IMR-90 (cell line): ENCODE measurements around the gene SH3RF1.

Experiments used
- CEBPB ChIP-seq: IDR thresholded peaks from 2 replicates; pipeline ENCODE4 v1.6.1; 2012; ENCODE audit warnings: low read depth, low read length, improper control_type of control experiment
- FOS ChIP-seq: fragments of 150-350 bp; IDR thresholded peaks from 2 replicates; pipeline ENCODE4 v1.6.1; 2016; ENCODE audit warnings: low read depth, low read length
- MAFK ChIP-seq: IDR thresholded peaks from 2 replicates; pipeline ENCODE4 v1.6.1; 2012; ENCODE audit warnings: low read depth, low read length, improper control_type of control experiment
- MAZ ChIP-seq: IDR thresholded peaks from 2 replicates; pipeline ENCODE4 v1.6.1; 2012; ENCODE audit warnings: low read depth, mild to moderate bottlenecking, low read length, improper control_type of control experiment, moderate library complexity, borderline replicate concordance
- MXI1 ChIP-seq: IDR thresholded peaks from 2 replicates; pipeline ENCODE4 v1.6.1; 2012; ENCODE audit warnings: low read depth, mild to moderate bottlenecking, low read length, moderate library complexity, borderline replicate concordance
- NFE2L2 ChIP-seq: fragments of 150-350 bp; IDR thresholded peaks from 2 replicates; pipeline ENCODE4 v1.6.1; 2016; ENCODE audit warnings: low read depth, mild to moderate bottlenecking, low read length
- POLR2A ChIP-seq: IDR thresholded peaks from 2 replicates; pipeline ENCODE4 v1.6.1; 2012; ENCODE audit warnings: mild to moderate bottlenecking, low read depth, low read length
- RAD21 ChIP-seq: IDR thresholded peaks from 2 replicates; pipeline ENCODE4 v1.6.1; 2012; ENCODE audit warnings: low read length, improper control_type of control experiment
- RFX5 ChIP-seq: IDR thresholded peaks from 2 replicates; pipeline ENCODE4 v1.8.0; 2012; ENCODE audit warnings: low read depth, mild to moderate bottlenecking, low read length, moderate library complexity
- SMC3 ChIP-seq: fragments of 150-350 bp; IDR thresholded peaks from 2 replicates; pipeline ENCODE4 v1.6.1; 2016; ENCODE audit warnings: low read depth, mild to moderate bottlenecking, antibody characterized with exemption, low read length, moderate library complexity
- TF ChIP-seq, protein P1 (sequence below): conservative IDR thresholded peaks from 2 replicates; pipeline ENCODE4 v1.5.1; 2012; ENCODE audit warnings: mild to moderate bottlenecking, low read depth, low read length, improper control_type of control experiment
- TF ChIP-seq, protein P2 (sequence below): fragments of 150-350 bp; IDR thresholded peaks from 2 replicates; pipeline ENCODE4 v1.6.1; 2017; ENCODE audit warnings: mild to moderate bottlenecking, antibody characterized with exemption, low read length, low read depth
- TF ChIP-seq, protein P3 (sequence below): fragments of 150-350 bp; IDR thresholded peaks from 2 replicates; pipeline ENCODE4 v1.6.1; 2016; ENCODE audit warnings: low read depth, mild to moderate bottlenecking, low read length, moderate library complexity, borderline replicate concordance

DNA sequence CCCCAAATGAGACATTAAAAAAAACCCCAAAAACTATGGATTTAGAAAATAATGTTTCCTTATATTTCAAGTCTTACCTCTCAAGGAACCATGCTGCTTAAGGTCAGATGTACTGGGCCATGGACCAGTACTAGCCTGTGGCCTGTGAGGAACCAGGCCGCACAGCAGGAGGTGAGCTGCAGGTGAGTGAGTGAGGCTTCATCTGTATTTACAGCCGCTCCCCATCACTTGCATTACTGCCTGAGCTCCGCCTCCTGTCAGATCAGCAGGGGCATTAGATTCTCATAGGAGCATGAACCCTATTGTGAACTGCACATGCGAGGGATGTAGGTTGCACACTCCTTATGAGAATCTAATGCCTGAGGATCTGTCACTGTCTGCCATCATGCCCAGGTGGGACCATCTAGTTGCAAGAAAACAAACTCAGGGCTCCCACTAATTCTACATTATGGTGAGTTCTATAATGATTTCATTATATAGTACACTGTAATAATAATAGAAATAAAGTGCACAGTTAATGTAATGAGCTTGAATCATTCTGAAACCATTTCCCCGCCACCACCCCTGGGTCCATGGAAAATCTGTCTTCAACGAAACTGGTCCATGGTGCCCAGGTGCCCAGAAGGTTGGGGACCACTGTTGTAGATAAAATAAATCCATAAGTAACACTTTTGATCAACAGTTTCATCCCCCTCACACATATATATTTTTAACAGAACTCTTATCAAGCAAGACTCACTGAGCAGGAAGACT is 155.4 kb downstream of the SH3RF1 start:
- TF ChIP-seq NFE2L2: no peak
- TF ChIP-seq, protein P1, sequence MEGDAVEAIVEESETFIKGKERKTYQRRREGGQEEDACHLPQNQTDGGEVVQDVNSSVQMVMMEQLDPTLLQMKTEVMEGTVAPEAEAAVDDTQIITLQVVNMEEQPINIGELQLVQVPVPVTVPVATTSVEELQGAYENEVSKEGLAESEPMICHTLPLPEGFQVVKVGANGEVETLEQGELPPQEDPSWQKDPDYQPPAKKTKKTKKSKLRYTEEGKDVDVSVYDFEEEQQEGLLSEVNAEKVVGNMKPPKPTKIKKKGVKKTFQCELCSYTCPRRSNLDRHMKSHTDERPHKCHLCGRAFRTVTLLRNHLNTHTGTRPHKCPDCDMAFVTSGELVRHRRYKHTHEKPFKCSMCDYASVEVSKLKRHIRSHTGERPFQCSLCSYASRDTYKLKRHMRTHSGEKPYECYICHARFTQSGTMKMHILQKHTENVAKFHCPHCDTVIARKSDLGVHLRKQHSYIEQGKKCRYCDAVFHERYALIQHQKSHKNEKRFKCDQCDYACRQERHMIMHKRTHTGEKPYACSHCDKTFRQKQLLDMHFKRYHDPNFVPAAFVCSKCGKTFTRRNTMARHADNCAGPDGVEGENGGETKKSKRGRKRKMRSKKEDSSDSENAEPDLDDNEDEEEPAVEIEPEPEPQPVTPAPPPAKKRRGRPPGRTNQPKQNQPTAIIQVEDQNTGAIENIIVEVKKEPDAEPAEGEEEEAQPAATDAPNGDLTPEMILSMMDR: no peak
- TF ChIP-seq MAZ: no peak
- TF ChIP-seq, protein P2, sequence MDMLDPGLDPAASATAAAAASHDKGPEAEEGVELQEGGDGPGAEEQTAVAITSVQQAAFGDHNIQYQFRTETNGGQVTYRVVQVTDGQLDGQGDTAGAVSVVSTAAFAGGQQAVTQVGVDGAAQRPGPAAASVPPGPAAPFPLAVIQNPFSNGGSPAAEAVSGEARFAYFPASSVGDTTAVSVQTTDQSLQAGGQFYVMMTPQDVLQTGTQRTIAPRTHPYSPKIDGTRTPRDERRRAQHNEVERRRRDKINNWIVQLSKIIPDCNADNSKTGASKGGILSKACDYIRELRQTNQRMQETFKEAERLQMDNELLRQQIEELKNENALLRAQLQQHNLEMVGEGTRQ: no peak
- no peak for TF ChIP-seq SMC3
- no peak for TF ChIP-seq POLR2A
- TF ChIP-seq RFX5: no peak
- TF ChIP-seq RAD21: no peak
- no peak for TF ChIP-seq MAFK
- no peak for TF ChIP-seq FOS
- no peak for TF ChIP-seq CEBPB
- TF ChIP-seq MXI1: no peak
- TF ChIP-seq, protein P3, sequence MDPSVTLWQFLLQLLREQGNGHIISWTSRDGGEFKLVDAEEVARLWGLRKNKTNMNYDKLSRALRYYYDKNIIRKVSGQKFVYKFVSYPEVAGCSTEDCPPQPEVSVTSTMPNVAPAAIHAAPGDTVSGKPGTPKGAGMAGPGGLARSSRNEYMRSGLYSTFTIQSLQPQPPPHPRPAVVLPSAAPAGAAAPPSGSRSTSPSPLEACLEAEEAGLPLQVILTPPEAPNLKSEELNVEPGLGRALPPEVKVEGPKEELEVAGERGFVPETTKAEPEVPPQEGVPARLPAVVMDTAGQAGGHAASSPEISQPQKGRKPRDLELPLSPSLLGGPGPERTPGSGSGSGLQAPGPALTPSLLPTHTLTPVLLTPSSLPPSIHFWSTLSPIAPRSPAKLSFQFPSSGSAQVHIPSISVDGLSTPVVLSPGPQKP: no peak
